Activated naive CD4-positive, alpha-beta T cell treated with anti-CD3 and anti-CD28 coated beads for 36 hours (primary cell): ENCODE data around the gene SLFN5. TPM values are rescaled to one million over a fixed set of nuclear protein-coding genes. Genes with fewer than 3 reads are reported as not detected.
A peak's percentile ranks its signal among the peaks of the same experiment; 100 is the strongest.
"Not testable (repeated sequence)": the region's sequence is repeated elsewhere in the genome, so short reads cannot be mapped to it uniquely, and the experiment has no call there.

Source experiments
- CTCF ChIA-PET: fragments of 350-600 bp; sonication (Branson Sonifier 250); formaldehyde crosslinking; loops from one replicate; lab custom pipeline; 2021; ENCODE audit warnings: antibody characterized with exemption; lab: Charles Lee
- DNase-seq: peaks from one replicate; pipeline ENCODE4 v3.0.0-alpha.2; 2020
- H3K27ac Mint-ChIP-seq: one replicate; pipeline ENCODE4 v1.8.0; 2021; ENCODE audit warnings: mild to moderate bottlenecking, mixed read lengths
- H3K27me3 Mint-ChIP-seq: one replicate; pipeline ENCODE4 v1.8.0; 2021; ENCODE audit warnings: low read depth, mixed read lengths
- H3K36me3 Mint-ChIP-seq: one replicate; pipeline ENCODE4 v1.8.0; 2021; ENCODE audit warnings: low read depth, mixed read lengths
- H3K4me1 Mint-ChIP-seq: one replicate; pipeline ENCODE4 v1.8.0; 2021; ENCODE audit warnings: low read depth, mixed read lengths
- H3K4me3 Mint-ChIP-seq: one replicate; pipeline ENCODE4 v1.8.0; 2021; ENCODE audit warnings: mild to moderate bottlenecking, moderate library complexity, mixed read lengths
- H3K9me3 Mint-ChIP-seq: one replicate; pipeline ENCODE4 v1.8.0; 2021; ENCODE audit warnings: mixed read lengths
- intact Hi-C: fragments of 100-400 bp; cut with micrococcal nuclease; formaldehyde crosslinking; loops from one replicate; pipeline ENCODE4 v1.15.1; 2023
- total RNA-seq, 2 experiments: library from RNA; stranded (reverse); gene quantifications; one replicate each; pipeline ENCODE4 v1.2.3, GENCODE V29; 2021

Gene SLFN5
- 10 to 100 TPM; 34.1 to 35.0 TPM for total RNA-seq

DNA sequence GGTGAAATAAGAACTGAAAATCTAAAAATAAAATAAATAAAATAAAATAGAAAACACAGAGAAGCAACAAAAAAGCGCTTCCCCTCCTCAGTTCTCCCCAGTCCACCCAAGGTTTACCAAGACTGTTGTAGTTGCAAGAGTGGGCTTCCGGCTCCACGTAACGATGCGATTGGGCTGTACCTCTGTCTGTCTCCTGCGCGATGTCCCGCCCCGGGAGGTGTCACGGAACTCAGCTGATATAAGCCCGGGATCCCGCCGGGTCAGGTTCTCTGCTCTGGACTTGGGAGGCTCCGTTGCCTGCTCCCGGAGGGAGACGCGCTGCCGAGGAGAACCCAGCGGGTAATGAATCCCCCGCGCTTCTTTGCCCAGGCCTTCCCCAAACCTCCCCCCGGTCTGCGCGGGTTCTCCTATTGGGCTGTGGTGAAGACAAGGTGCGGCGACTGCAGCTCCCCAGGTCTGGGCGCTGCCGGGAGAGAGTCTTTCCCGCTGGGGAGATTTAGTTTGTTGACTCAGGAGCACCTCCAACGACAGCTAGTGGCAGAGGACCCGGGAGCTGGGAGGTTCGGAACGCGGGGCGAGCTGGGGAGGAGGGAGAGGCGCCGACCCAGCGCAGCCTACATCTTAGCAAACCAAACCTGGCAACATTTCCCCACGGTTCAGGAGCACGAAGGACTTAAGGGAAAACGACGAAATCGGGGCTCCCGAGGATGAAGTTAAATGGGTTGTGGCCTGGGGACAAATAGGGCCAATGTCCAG, at the start of gene SLFN5:
Gene SLFN5, plus strand, starts transcription at position 268 of the 756 bp plus-strand sequence. CDS start 15,619 bp downstream, outside the sequence.
- Mint-ChIP-seq H3K36me3 (peaks cover 13% of the 10 kb centered on the region), H3K27ac (peak within 1 kb of the TSS; percentile 97), H3K9me3 (no peaks in the 10 kb centered on the region), H3K27me3 (no peaks in the 10 kb centered on the region), H3K4me3 (peak within 1 kb of the TSS; percentile 87), H3K4me1 (peaks cover 65% of the 10 kb centered on the region)
- CTCF ChIA-PET: interaction anchor here (0.7 to 1.0 kb wide), 4 partner anchors 9 to 102 kb away, joined by 3 to 4 read pairs (median 4); no protein-coding TSS in a partner anchor
- peak; percentile 95 for DNase-seq
- intact Hi-C loops: loop anchor here (1.0 to 5.0 kb wide), 10 partner anchors 25 to 566 kb away; partner anchors contain the start of genes NLE1, RFFL, SLFN13 and TAF15

DNA sequence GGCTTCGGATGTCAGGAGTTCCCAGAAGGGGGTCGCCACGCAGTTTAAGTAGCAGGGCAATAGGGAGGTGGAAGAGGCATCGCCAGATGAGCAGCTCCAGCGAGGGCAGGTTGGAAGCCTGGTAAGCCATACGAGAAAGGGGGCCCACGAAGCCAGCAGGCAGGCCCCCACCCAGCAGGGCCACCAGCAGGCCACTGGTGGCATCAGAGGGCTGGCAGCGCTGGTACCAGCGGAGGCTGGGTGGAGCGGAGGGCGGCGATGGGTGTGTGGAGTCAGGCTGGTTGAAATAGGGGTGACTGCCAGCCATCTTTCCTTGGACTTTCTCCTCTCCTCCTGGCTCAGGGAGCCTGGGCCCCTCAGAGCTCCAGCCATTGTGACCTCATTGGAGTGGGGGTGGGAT, 48.9 kb upstream of the SLFN5 start, which contains the start of gene SLC35G3:
Gene SLC35G3, minus strand, starts transcription at position 393 of the 400 bp plus-strand sequence. Its CDS starts 86 bp downstream, at position 307.
- DNase-seq, H3K9me3 Mint-ChIP-seq, CTCF ChIA-PET, H3K27ac Mint-ChIP-seq, H3K36me3 Mint-ChIP-seq, intact Hi-C loops, H3K27me3 Mint-ChIP-seq: not testable (repeated sequence)
- peaks cover 26% of the 10 kb centered on the region for H3K4me1 Mint-ChIP-seq
- peak within 1 kb of the TSS; percentile 28 for H3K4me3 Mint-ChIP-seq

DNA sequence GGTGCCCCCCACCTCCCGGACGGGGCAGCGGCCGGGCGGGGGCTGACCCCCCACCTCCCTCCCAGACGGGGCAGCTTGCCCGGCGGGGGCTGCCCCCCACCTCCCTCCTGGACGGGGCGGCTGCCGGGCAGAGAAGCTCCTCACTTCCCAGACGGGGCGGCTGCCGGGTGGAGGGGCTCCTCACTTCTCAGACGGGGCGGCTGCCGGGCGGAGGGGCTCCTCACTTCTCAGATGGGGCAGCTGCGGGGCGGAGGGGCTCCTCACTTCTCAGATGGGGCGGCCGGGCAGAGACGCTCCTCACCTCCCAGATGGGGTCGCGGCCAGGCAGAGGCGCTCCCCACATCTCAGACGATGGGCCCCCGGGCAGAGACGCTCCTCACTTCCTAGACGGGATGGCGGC, 47.8 kb upstream of the SLFN5 start:
- H3K27me3 Mint-ChIP-seq, H3K4me3 Mint-ChIP-seq, DNase-seq, H3K27ac Mint-ChIP-seq, H3K36me3 Mint-ChIP-seq, CTCF ChIA-PET, intact Hi-C loops: not testable (repeated sequence)
- Mint-ChIP-seq H3K9me3 (peaks cover 12% of the 10 kb centered on the region), H3K4me1 (peaks cover 18% of the 10 kb centered on the region)

DNA sequence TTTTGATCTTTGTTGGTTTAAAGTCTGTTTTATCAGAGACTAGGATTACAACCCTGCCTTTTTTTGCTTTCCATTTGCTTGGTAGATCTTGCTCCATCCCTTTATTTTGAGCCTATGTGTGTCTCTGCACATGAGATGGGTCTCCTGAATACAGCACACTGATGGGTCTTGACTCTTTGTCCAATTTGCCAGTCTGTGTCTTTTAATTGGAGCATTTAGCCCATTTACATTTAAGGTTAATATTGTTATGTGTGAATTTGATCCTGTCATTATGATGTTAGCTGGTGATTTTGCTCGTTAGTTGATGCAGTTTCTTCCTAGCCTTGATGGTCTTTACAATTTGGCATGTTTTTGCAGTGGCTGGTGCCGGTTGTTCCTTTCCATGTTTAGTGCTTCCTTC, 40.3 kb upstream of the SLFN5 start:
- peaks cover 26% of the 10 kb centered on the region for H3K9me3 Mint-ChIP-seq
- H3K27ac Mint-ChIP-seq, intact Hi-C loops, H3K4me3 Mint-ChIP-seq, H3K4me1 Mint-ChIP-seq, DNase-seq, CTCF ChIA-PET, H3K27me3 Mint-ChIP-seq, H3K36me3 Mint-ChIP-seq: not testable (repeated sequence)

DNA sequence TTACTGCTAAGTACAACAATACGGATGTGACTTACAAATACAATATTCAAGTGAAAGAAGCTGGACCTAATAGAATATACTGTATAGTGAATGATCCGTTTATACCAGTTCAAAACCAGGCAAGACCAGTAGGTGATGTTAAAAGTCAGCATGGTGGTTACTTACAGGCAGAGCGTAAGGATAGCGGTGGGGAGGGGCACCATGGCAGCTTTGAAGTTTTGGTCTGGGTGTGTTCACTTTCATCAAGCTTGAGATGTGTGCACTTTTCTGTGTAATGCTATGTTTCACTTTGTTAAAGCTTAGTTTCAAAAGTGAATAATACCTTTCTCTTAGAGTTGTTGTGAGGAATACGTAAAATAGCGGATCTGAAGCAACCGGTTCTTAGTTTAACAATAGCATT, 32.1 kb upstream of the SLFN5 start:
- Mint-ChIP-seq H3K27me3 (no peaks in the 10 kb centered on the region), H3K4me3 (peak overlapping the region; percentile 56), H3K27ac (no peak overlapping the region), H3K4me1 (peaks cover 66% of the 10 kb centered on the region), H3K9me3 (no peaks in the 10 kb centered on the region), H3K36me3 (no peaks in the 10 kb centered on the region)
- CTCF ChIA-PET: interaction anchor here (0.5 to 1.0 kb wide), 3 partner anchors 24 to 30 kb away, joined by 3 to 5 read pairs (median 3); no protein-coding TSS in a partner anchor
- intact Hi-C loops: loop anchor here (5.0 to 10.0 kb wide), 3 partner anchors 33 to 164 kb away; partner anchors contain the start of gene SLFN11
- DNase-seq: peak; percentile 67

DNA sequence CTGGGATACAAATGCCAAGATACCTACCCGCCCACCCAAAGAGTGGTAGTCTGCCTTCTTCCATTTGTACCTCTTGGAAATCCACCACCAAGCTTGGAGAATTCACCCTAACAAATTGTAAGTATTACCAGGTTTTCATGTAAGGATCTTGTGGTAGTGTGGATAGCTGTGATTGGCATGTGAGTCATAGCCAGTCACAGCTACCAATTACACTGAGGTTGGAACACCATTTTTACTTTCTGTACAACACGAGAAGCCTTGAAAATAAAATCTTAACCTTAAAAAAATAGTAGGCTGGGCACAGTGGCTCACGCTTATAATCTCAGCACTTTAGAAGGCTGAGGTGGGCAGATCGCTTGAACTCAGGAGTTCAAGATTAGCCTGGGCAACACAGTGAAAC, 30.2 kb upstream of the SLFN5 start:
- no peaks in the 10 kb centered on the region for H3K27me3 Mint-ChIP-seq
- H3K27ac Mint-ChIP-seq: peak overlapping the region; percentile 88
- peak; percentile 46 for DNase-seq
- CTCF ChIA-PET: interaction anchor here (0.8 to 1.6 kb wide), 3 partner anchors 28 to 326 kb away, joined by 4 to 5 read pairs (median 4); partner anchors contain the start of gene SLFN5
- peak overlapping the region; percentile 7 for H3K4me3 Mint-ChIP-seq
- H3K36me3 Mint-ChIP-seq: no peaks in the 10 kb centered on the region
- H3K9me3 Mint-ChIP-seq: no peaks in the 10 kb centered on the region
- peaks cover 74% of the 10 kb centered on the region for H3K4me1 Mint-ChIP-seq
- intact Hi-C loops: loop anchor here (5.0 to 10.0 kb wide), 3 partner anchors 35 to 162 kb away; partner anchors contain the start of gene SLFN11

DNA sequence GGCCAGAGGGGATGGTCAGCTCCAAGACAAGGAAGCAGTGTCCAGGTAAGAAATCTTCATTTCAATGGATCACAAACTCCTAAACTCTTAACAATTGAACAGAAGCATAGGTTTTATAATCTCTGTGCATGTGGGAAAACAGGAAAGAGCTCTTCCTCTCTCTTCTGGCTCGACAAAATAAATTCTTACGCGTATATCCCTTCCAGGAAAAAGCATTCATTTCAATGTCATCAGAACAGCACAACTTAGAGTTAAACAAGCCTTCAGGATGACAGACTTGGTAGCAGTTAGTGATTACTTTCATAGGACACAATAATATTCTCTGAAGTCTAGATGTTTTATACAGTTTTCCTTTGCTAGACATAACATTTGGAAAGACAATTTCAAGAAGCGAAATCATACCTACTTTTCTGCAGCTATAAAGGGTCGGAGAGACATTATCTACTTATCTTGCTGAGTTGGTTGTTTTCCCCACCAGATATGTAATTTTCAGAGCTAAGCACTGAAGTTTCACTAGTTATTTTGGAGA, 29.4 kb upstream of the SLFN5 start:
- peaks cover 79% of the 10 kb centered on the region for H3K4me1 Mint-ChIP-seq
- H3K36me3 Mint-ChIP-seq: no peaks in the 10 kb centered on the region
- H3K27ac Mint-ChIP-seq: peak overlapping the region; percentile 88
- intact Hi-C loops: loop anchor here (5.0 to 10.0 kb wide), 3 partner anchors 36 to 161 kb away; partner anchors contain the start of gene SLFN11
- peak overlapping the region; percentile 45 for H3K4me3 Mint-ChIP-seq
- no peak for DNase-seq
- CTCF ChIA-PET: interaction anchor here (0.7 to 1.6 kb wide), 4 partner anchors 16 to 325 kb away, joined by 3 to 11 read pairs (median 4); no protein-coding TSS in a partner anchor
- no peaks in the 10 kb centered on the region for H3K27me3 Mint-ChIP-seq
- no peaks in the 10 kb centered on the region for H3K9me3 Mint-ChIP-seq

DNA sequence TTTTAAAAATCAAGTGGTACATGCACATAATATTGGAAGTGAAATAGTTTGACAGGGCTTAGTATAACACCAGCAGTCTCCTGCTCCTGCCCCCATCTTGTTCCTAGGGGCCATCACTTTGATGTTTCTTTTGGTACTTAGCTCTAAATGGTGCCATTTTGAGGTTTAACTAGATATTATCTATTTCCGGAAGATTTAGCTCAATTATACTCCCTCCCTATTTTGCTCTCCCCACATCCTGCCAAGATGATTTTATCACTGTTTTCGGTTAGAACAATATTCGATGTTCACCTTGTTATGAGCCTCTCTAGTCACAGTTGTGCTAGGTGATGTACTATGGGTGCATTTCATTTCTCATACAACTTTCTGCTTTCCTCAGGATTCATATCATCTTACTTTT, 28.7 kb upstream of the SLFN5 start:
- H3K4me3 Mint-ChIP-seq: peak overlapping the region; percentile 45
- no peaks in the 10 kb centered on the region for H3K9me3 Mint-ChIP-seq
- H3K27me3 Mint-ChIP-seq: no peaks in the 10 kb centered on the region
- intact Hi-C loops: loop anchor here (1.0 to 10.0 kb wide), 6 partner anchors 28 to 323 kb away; partner anchors contain the start of genes SLFN11 and SLFN12L
- peak overlapping the region; percentile 88 for H3K27ac Mint-ChIP-seq
- no peak for DNase-seq
- H3K4me1 Mint-ChIP-seq: peaks cover 79% of the 10 kb centered on the region
- CTCF ChIA-PET: interaction anchor here (0.7 to 1.6 kb wide), 4 partner anchors 21 to 324 kb away, joined by 3 to 11 read pairs (median 4); no protein-coding TSS in a partner anchor
- H3K36me3 Mint-ChIP-seq: no peaks in the 10 kb centered on the region

DNA sequence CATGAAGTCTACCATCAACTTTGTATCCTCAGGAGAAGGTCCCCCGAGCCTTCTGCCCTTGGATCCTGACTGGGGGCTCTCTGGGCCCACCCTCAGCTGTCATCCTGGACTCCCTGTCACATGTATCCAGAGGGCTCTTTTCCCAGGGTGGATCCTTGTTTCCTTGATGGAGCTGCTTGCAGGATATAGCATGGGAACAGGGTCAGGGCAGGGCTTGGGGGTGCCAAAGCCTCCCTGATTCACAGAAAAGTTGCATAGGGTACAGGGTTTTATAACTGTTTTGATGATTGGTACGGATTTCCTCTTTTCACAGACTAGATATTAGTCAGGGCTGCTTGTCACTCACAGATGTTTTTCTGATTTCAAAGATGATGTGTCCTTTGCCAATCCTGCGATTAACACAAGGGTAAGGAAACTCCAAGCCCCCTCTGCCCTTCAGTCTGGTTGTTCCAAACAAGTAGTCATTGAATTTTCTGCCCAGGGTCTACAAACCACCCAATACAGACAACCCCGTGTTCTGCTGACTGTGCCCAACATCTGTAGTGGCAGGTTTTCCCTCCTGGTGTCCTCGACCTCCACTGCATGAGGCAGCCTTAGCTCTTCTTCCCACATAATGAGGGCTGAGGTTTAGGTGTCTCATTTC, 28.1 kb upstream of the SLFN5 start:
- Mint-ChIP-seq H3K27ac (peak overlapping the region; percentile 88), H3K27me3 (no peaks in the 10 kb centered on the region), H3K4me3 (peak overlapping the region; percentile 45), H3K9me3 (no peaks in the 10 kb centered on the region), H3K36me3 (no peaks in the 10 kb centered on the region), H3K4me1 (peaks cover 84% of the 10 kb centered on the region)
- CTCF ChIA-PET: interaction anchor here (0.6 to 1.5 kb wide), 5 partner anchors 21 to 115 kb away, joined by 3 to 11 read pairs (median 3); no protein-coding TSS in a partner anchor
- peak; percentile 48 for DNase-seq
- intact Hi-C loops: loop anchor here (1.0 to 10.0 kb wide), 6 partner anchors 28 to 323 kb away; partner anchors contain the start of genes SLFN11 and SLFN12L

DNA sequence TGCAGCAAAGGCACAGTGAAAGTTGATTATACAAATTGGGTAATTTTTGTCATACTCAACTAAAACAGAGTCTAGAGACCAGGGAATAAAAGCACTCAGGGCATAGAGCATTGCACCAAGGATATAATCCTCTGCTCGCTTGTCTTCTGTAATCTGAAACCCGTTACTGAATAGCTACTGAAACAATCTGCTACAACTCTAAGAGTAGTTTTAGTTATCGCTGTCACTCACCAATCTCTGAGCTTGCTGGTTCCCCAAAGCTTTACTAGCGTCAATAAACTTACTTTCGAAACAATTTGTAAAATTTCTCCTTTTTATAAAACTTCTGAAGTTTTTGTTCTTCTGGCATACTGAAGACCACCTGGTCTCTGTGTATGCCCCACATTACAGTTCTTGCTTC, 25.8 kb upstream of the SLFN5 start:
- Mint-ChIP-seq H3K27me3 (no peaks in the 10 kb centered on the region), H3K36me3 (peaks cover 4% of the 10 kb centered on the region), H3K4me1 (peaks cover 81% of the 10 kb centered on the region), H3K4me3 (no peak overlapping the region), H3K27ac (no peak overlapping the region), H3K9me3 (peaks cover 5% of the 10 kb centered on the region)
- intact Hi-C loops: loop anchor here (10.0 kb wide), 1 partner anchor 158 kb away; the partner anchor contains the start of gene SLFN11
- no peak for DNase-seq
- CTCF ChIA-PET: no interaction called here

DNA sequence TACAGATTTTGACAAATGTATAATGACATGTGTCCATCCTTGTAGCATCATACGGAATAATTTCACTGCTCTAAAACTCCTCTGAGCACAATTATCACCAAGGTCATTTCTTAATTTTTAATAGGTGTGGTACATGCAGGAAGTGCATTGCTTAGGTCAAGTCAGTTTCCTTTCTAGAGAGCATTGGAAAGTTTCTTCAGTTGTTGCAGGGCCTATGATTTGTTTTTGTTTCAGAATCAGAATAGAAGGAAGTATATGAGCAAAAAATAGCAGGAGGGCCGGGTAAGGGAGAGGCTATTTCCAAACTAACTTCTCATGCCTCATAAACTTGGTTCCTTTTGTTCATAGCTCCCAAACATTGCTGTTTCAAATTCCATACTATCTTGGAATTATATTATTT, 24.0 kb upstream of the SLFN5 start:
- peak overlapping the region; percentile 38 for H3K4me3 Mint-ChIP-seq
- H3K9me3 Mint-ChIP-seq: peaks cover 16% of the 10 kb centered on the region
- intact Hi-C loops: loop anchor here (1.0 to 10.0 kb wide), 5 partner anchors 12 to 239 kb away; partner anchors contain the start of genes LIG3 and SLFN11
- H3K27me3 Mint-ChIP-seq: no peaks in the 10 kb centered on the region
- DNase-seq: no peak
- CTCF ChIA-PET: interaction anchor here (0.7 kb wide), 1 partner anchor 10 kb away, joined by 3 read pairs; no protein-coding TSS in a partner anchor
- H3K4me1 Mint-ChIP-seq: peaks cover 63% of the 10 kb centered on the region
- H3K27ac Mint-ChIP-seq: peak overlapping the region; percentile 86
- peaks cover 12% of the 10 kb centered on the region for H3K36me3 Mint-ChIP-seq
